Aorta (tissue), 5 donors: Measurements from ENCODE around the gene BEND2. TPM values are rescaled to one million over a fixed set of nuclear protein-coding genes. Genes with fewer than 3 reads are reported as not detected.

ENCODE experiments used
- ATAC-seq: fragments of 200-7000 bp; cut with Tn5 transposase; one replicate; pipeline ENCODE4 v1.9.1; 2022; ENCODE audit warnings: moderate library complexity; ENCODE audit not compliant: low FRiP score
- DNase-seq, 2 donors: peaks; one replicate each; pipeline ENCODE4 v3.0.0-alpha.2; 2020
- H3K27ac ChIP-seq, 2 donors: one replicate each; pipeline ENCODE4 v1.5.1; 2013; ENCODE audit warnings: low read length in 2 of 2, mild to moderate bottlenecking in 2 of 2, moderate library complexity in 2 of 2, control low read depth in 1 of 2, inconsistent platforms in 1 of 2, low read depth in 1 of 2
- H3K27me3 ChIP-seq, 2 donors: one replicate each; pipeline ENCODE4 v1.6.1; 2013; ENCODE audit warnings: control low read depth in 1 of 2, low read length in 1 of 2, mild to moderate bottlenecking in 1 of 2, moderate library complexity in 1 of 2; ENCODE audit not compliant: insufficient read depth in 2 of 2, control insufficient read depth in 1 of 2
- H3K36me3 ChIP-seq, 2 donors: one replicate each; pipeline ENCODE4 v1.6.1; 2013; ENCODE audit warnings: control low read depth in 1 of 2, low read length in 1 of 2, mild to moderate bottlenecking in 1 of 2; ENCODE audit not compliant: insufficient read depth in 2 of 2, control insufficient read depth in 1 of 2
- H3K4me1 ChIP-seq, 2 donors: one replicate each; pipeline ENCODE4 v1.6.1; 2013; ENCODE audit warnings: low read length in 2 of 2, control low read depth in 1 of 2, mild to moderate bottlenecking in 1 of 2, moderate library complexity in 1 of 2; ENCODE audit not compliant: insufficient read depth in 2 of 2, control insufficient read depth in 1 of 2
- H3K4me3 ChIP-seq, 2 donors: one replicate each; pipeline ENCODE4 v1.5.1; 2013; ENCODE audit warnings: low read length in 2 of 2, control low read depth in 1 of 2, mild to moderate bottlenecking in 1 of 2
- H3K9me3 ChIP-seq: one replicate; pipeline ENCODE4 v1.6.1; 2013; ENCODE audit warnings: mild to moderate bottlenecking, low read length; ENCODE audit not compliant: control insufficient read depth
- WGBS, 2 donors: extraction: QIAGEN DNeasy Blood & Tissue Kit; methylation state at CpG; one replicate each; pipeline ENCODE4 v1.1.7; 2013; 5-methylcytosine and 5-hydroxymethylcytosine counted together
- intact Hi-C, 2 donors: fragments of 100-400 bp; cut with DNase I; formaldehyde crosslinking; loops; one replicate each; pipeline versions ENCODE4 v1.14.2 to v1.15.0; 2022
- polyA plus RNA-seq, 2 donors: library from polyadenylated mRNA; stranded (reverse); fragments of 200-250 nt; gene quantifications; one replicate each; pipeline ENCODE4 v1.2.3, GENCODE V29; 2013
- total RNA-seq, 2 donors: library from RNA; stranded (reverse); fragmentation: NEBNext Ultra II Directional; extraction: Animal tissue kit (Norgen Biotek cat#: 25700); gene quantifications; one replicate each; pipeline ENCODE4 v1.2.1, GENCODE V29; 2021
- donor health status: healthy with polysubstance abuse.
- donor health status: Bipolar disorder and iron deficiency.
- donor health status: DM: no; HTN: no; CAD: no.
- donor health status: DM: no; HTN: no; CAD: no.
- donor health status: DM: yes; HTN: yes; CAD: no.

BEND2 gene
- total and polyA plus RNA-seq, 4 donors: not detected

DNA sequence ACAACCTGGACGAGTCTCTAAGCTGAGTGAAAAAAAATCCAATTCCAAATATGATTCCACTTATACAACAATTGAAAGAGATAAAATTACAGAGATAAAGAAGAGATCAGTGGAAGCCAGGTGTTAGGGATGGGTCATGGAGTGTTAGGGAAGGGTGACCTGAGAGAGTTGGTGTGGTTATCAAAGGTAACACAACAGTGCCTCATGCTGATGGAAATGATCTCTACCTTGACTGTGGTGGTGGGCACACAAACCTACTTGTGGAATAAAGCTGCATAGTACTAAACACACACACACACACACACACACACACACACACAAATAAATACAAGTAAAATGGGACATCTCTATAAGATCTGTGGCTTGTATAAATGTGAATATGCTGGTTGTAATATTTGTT is 26.0 kb downstream of the BEND2 start:
- Histone ChIP-seq H3K36me3 (no peaks in the 10 kb centered on the region), H3K9me3 (no peaks in the 10 kb centered on the region), H3K4me1 (no peaks in the 10 kb centered on the region), H3K27me3 (no peaks in the 10 kb centered on the region), H3K4me3 (no peak overlapping the region), H3K27ac (no peak overlapping the region)
- intact Hi-C loops: no loop called here
- DNase-seq (no peak), ATAC-seq (no peak)
- WGBS, 2 donors: 35 to 49% methylated on average over 1 of the region's 1 CpG

DNA sequence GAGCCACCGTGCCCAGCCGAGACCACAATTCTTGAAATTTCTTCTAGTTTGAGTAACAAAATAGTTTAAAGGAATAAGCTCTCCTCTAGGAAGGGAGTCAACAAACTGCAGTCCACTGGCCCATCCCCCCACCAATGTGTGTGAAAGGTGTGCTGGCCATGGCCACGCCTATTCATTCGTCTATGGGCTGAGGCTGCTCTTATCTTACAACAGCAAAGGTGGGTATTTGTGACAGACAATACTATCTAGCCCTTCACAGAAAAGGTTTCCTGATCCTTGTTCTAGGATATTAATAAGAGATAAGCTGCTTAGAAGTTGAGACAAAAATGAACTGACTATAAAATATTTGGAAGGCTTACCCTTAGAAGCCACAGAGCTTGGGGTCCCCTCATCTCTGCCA is 41.2 kb downstream of the BEND2 start:
- no peak for ATAC-seq
- WGBS, 2 donors: 94 to 95% methylated on average over 4 of the region's 4 CpGs
- intact Hi-C loops: no loop called here

DNA sequence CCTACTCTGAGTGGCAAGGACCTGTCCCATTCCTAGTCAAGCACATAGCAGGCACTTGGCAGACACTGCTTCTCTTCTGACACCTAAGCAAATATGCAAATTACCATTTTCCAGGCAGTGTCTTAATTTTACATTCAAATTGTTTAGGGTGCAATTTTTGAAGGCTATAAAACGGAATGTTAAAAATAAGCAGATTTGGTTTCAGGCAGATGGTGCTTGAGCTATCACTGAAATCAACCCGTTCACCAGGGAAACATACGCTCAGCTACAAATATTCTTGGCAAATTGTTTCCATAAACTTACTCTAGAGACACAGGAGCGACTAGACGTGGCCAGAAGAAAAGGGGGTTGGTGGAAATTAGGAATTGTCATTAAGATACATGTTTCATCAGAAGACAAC is 45.7 kb downstream of the BEND2 start:
- intact Hi-C loops: no loop called here
- Histone ChIP-seq H3K27ac (no peak overlapping the region), H3K27me3 (no peaks in the 10 kb centered on the region), H3K4me3 (no peak overlapping the region), H3K36me3 (no peaks in the 10 kb centered on the region), H3K4me1 (no peaks in the 10 kb centered on the region), H3K9me3 (no peaks in the 10 kb centered on the region)
- WGBS, 2 donors: 32 to 39% methylated on average over 5 of the region's 5 CpGs
- ATAC-seq (no peak), DNase-seq (no peak)

More for the DNA sequence above, 41.2 kb downstream of the BEND2 start:
- no peaks in the 10 kb centered on the region for H3K4me1 ChIP-seq
- no peak overlapping the region for H3K4me3 ChIP-seq
- H3K9me3 ChIP-seq: no peaks in the 10 kb centered on the region
- no peak for DNase-seq
- H3K36me3 ChIP-seq: no peaks in the 10 kb centered on the region
- no peak overlapping the region for H3K27ac ChIP-seq
- H3K27me3 ChIP-seq: no peaks in the 10 kb centered on the region

DNA sequence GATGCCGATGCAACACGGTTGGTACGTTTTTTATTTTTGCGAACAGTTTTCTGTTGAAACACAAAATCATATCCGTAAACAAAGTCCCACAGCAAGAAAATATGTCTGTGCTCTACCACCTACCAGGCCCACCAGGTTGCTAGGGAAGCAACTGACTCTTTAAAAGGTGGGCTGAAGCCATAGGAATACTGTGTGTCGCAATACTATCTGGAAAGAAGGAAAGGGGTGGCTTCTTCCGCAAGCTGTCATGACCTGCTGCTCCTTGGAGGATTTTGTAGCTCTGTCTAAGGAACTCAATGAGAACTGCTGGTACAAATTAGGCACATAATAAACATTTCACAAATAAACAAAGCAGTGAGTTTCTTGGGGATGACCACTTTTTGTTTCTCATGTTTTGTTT is 46.5 kb downstream of the BEND2 start:
- no peaks in the 10 kb centered on the region for H3K27me3 ChIP-seq
- no peaks in the 10 kb centered on the region for H3K9me3 ChIP-seq
- no peaks in the 10 kb centered on the region for H3K4me1 ChIP-seq
- no peak overlapping the region for H3K27ac ChIP-seq
- DNase-seq (no peak), ATAC-seq (no peak)
- 86 to 90% methylated on average over 7 of the region's 7 CpGs for WGBS, 2 donors
- intact Hi-C loops: no loop called here
- no peaks in the 10 kb centered on the region for H3K36me3 ChIP-seq
- no peak overlapping the region for H3K4me3 ChIP-seq

DNA sequence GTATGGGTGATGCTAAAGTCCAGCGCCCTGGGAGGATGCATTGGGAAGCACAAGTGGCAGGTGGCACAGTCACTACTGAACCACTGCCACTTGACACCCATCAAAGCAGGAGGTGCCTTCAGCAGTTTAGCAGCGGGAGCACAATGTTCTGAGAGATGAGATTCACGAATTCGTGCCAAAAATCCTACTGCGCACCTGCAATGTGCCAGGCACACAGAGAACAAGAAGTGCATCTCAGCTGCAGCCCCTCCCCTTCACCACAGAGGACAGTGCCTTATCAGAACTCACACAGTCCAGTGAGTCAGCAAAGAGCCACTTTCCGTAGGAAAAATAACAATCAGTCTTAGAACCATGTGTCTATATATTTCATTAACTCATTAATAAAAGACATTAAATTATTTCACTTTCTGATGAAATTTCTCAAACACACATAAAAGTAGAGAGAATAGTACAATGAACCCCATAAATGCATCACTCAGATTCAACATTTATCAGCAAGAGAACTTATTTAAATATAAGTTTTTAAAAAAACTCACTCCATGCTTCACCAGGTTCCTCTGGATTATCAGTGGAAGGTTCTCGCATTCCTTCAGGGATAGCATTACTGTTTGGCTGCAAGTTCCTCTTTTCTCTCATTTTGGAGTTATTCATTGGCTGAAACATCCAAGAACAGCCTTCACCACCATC is 47.0 kb downstream of the BEND2 start:
- no peak for ATAC-seq
- WGBS, 2 donors: 68 to 70% methylated on average over 7 of the region's 7 CpGs

DNA sequence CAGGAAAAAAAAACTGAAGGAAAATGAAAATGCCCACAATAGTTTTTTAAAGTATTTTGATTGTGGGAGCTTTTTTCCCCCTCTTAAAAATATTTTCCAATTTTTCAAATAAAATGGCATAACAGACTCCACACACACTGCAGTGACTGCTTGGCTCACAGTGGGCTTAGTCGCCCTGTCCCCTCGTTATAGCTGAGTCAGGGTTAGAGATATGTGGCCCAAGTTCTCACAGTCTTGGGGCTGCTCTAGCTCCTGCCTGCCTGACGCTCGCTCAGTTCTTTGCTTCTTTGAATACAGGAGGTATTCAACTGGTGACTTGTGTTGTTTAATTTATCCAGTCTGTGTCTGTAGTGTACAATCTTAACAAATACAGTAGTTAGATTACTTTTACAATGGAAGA is 47.7 kb downstream of the BEND2 start:
- WGBS, 2 donors: 64 to 66% methylated on average over 4 of the region's 4 CpGs
- Histone ChIP-seq H3K36me3 (no peaks in the 10 kb centered on the region), H3K9me3 (no peaks in the 10 kb centered on the region), H3K27me3 (no peaks in the 10 kb centered on the region), H3K4me1 (no peaks in the 10 kb centered on the region), H3K27ac (no peak overlapping the region), H3K4me3 (no peak overlapping the region)
- intact Hi-C loops: no loop called here
- DNase-seq: no peak
- no peak for ATAC-seq

More for the DNA sequence above, 47.0 kb downstream of the BEND2 start:
- no peaks in the 10 kb centered on the region for H3K36me3 ChIP-seq
- no peaks in the 10 kb centered on the region for H3K27me3 ChIP-seq
- intact Hi-C loops: no loop called here
- H3K4me1 ChIP-seq: no peaks in the 10 kb centered on the region
- no peak overlapping the region for H3K4me3 ChIP-seq
- no peaks in the 10 kb centered on the region for H3K9me3 ChIP-seq
- no peak for DNase-seq
- H3K27ac ChIP-seq: no peak overlapping the region

DNA sequence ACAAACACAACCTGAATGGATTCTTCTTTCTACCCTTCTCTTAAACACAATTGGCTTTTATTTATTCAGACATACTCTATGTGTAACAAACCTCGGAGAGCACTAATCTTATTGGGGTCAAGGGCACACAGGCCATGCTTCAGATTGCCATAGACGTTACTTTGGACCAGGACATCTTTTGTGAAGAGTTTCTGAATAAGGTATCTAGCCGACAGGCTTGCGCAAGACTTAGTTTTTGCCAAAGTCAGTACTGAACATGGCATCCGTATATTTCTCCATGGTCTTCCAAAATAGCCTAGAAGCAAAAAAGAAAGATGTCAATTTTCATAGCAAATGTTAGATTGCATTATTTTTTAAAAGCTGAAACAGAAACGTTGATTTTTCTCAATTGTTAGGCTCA is 49.8 kb downstream of the BEND2 start:
- ATAC-seq (no peak), DNase-seq (no peak)
- Histone ChIP-seq H3K4me1 (no peaks in the 10 kb centered on the region), H3K4me3 (no peak overlapping the region), H3K36me3 (no peaks in the 10 kb centered on the region), H3K9me3 (no peaks in the 10 kb centered on the region), H3K27me3 (no peaks in the 10 kb centered on the region), H3K27ac (no peak overlapping the region)
- intact Hi-C loops: no loop called here
- WGBS, 2 donors: 70 to 78% methylated on average over 6 of the region's 6 CpGs

DNA sequence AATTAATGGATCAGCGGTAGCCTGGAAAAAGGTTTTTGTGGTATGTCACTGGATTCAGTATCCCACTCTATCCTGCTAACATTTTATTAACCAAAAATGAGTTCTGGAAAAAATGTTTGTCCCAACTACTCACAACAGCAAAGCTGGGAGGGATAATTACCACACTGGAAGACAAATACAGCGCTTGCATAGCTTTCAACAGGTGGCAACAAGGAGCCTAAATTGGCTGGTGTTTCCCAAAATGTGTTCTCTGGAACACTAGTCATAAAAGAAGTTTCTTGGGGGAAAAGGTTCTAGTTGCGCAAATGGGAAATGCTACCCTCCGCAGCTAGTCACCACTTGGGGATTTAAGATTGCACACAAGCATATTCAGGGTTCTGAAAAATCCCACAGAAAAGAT is 54.6 kb downstream of the BEND2 start:
- intact Hi-C loops: no loop called here
- Histone ChIP-seq H3K27ac (no peak overlapping the region), H3K36me3 (no peaks in the 10 kb centered on the region), H3K27me3 (no peaks in the 10 kb centered on the region), H3K4me3 (no peak overlapping the region), H3K9me3 (no peaks in the 10 kb centered on the region), H3K4me1 (no peaks in the 10 kb centered on the region)
- no peak for ATAC-seq
- DNase-seq: no peak
- 85 to 91% methylated on average over 4 of the region's 4 CpGs for WGBS, 2 donors

DNA sequence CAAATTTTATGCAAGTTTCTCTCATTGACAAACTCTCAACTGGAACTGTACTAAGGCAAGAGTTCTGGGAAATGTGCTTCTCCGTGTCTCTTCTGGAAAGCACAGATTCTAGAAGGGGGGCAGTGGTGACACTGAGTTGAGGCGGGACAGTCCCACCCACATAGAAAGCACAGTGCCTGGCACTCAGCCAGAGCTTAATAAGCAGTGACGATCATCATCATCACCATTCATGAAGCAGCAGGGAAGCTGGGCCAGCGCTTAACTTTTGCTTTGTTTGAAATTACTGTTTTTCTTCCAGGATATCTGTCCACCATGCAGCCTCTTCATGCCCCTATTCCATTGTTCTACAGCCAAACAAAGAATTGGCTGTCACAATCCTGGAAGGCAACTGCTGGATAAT is 60.3 kb downstream of the BEND2 start:
- DNase-seq (no peak), ATAC-seq (no peak)
- H3K4me1 ChIP-seq: no peaks in the 10 kb centered on the region
- no peak overlapping the region for H3K4me3 ChIP-seq
- H3K27ac ChIP-seq: no peak overlapping the region
- WGBS, 2 donors: 76 to 77% methylated on average over 4 of the region's 4 CpGs
- no peaks in the 10 kb centered on the region for H3K36me3 ChIP-seq
- intact Hi-C loops: no loop called here
- H3K9me3 ChIP-seq: no peaks in the 10 kb centered on the region
- H3K27me3 ChIP-seq: no peaks in the 10 kb centered on the region
